Inflammatory macrophage (primary cell): ENCODE data around the gene SNX19.
A peak's percentile ranks its signal among the peaks of the same experiment; 100 is the strongest.
"Not testable (repeated sequence)": the region's sequence is repeated elsewhere in the genome, so short reads cannot be mapped to it uniquely, and the experiment has no call there.

ENCODE experiments used
- DNase-seq, 2 donors: peaks; one replicate each; pipeline ENCODE4 v3.0.0-alpha.2; 2020 to 2022
- total RNA-seq, 18 experiments: gene quantifications; one replicate each; lab custom pipeline; 2026; ENCODE audit warnings: mixed read lengths in 6 of 18, inconsistent platforms in 2 of 18; lab: John Stamatoyannopoulos, UW

Gene SNX19
- total RNA-seq, result 85.0 to 165 (median 110) reads per million in 18 experiments

- peak; percentile 92 to 93 for DNase-seq
Observed at GRCh38 chr11:130916238-130916855, at the start of gene SNX19. Gene SNX19 (minus strand): TSS chr11:130916479. CDS start chr11:130915939, 540 bp downstream.

GRCh38 chr11:130964058-130964792, 47.9 kb upstream of the SNX19 start:
- DNase-seq, result no peak

- no peak for DNase-seq
Observed at GRCh38 chr11:130947889-130948288, 31.6 kb upstream of the SNX19 start.

- no peak for DNase-seq
Observed at GRCh38 chr11:130947481-130947880, 31.2 kb upstream of the SNX19 start.

GRCh38 chr11:130947058-130947457, 30.8 kb upstream of the SNX19 start:
- DNase-seq, result no peak

- DNase-seq, result no peak
Observed at GRCh38 chr11:130945896-130946295, 29.6 kb upstream of the SNX19 start.

GRCh38 chr11:130940706-130941105, 24.4 kb upstream of the SNX19 start:
- DNase-seq, result no peak

GRCh38 chr11:130937051-130937450, 20.8 kb upstream of the SNX19 start:
- DNase-seq, result no peak

GRCh38 chr11:130932086-130932712, 15.9 kb upstream of the SNX19 start:
- no peak for DNase-seq

GRCh38 chr11:130924750-130925149, 8.5 kb upstream of the SNX19 start:
- DNase-seq, result no peak

- DNase-seq, result not testable (repeated sequence)
Observed at GRCh38 chr11:130920612-130921011, 4.3 kb upstream of the SNX19 start.

- no peak for DNase-seq
Observed at GRCh38 chr11:130918081-130918480, 1.8 kb upstream of the SNX19 start.

- no peak for DNase-seq
Observed at GRCh38 chr11:130916910-130917309, 631 bp upstream of the SNX19 start.

- no peak for DNase-seq
Observed at GRCh38 chr11:130915603-130916237, 559 bp downstream of the SNX19 start.

GRCh38 chr11:130913268-130913667, 3.0 kb downstream of the SNX19 start:
- no peak for DNase-seq

- no peak for DNase-seq
Observed at GRCh38 chr11:130912552-130912951, 3.7 kb downstream of the SNX19 start.

GRCh38 chr11:130911306-130911705, 5.0 kb downstream of the SNX19 start:
- DNase-seq, result no peak

GRCh38 chr11:130909650-130910049, 6.6 kb downstream of the SNX19 start:
- DNase-seq, result no peak

- DNase-seq, result no peak
Observed at GRCh38 chr11:130908770-130909625, 7.3 kb downstream of the SNX19 start.

GRCh38 chr11:130908061-130908460, 8.2 kb downstream of the SNX19 start:
- no peak for DNase-seq

GRCh38 chr11:130907229-130907628, 9.1 kb downstream of the SNX19 start:
- no peak for DNase-seq

- DNase-seq, result no peak
Observed at GRCh38 chr11:130906616-130907015, 9.7 kb downstream of the SNX19 start.
